ENCODE results near the gene GREM1. TPM values are rescaled to one million over a fixed set of nuclear protein-coding genes. Genes with fewer than 3 reads are reported as not detected.

Gene GREM1
- total RNA-seq, 2 donors from 2014 or later, result 0.62 to 2.7 TPM

DNA sequence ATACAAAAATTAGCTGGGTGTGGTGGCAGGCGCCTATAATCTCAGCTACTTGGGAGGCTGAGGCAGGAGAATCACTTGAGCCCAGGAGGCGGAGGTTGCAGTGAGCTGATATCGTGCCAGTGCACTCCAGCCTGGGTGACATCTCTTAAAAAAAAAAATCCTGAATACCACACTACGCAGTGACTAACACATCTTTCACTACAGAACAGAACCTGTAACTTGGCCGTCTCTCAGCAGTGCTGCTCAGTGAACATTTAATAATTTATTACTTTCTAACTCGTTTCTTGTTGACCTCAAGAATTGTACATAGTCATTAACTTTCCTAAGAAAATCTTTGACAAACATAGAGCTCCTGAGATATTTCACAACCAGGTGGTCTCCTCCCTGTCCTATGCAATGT lies 3.8 kb downstream of the GREM1 start:
- peaks cover 41% of the 10 kb centered on the region for H3K4me1 Mint-ChIP-seq
- peaks cover 5% of the 10 kb centered on the region for H3K9me3 Mint-ChIP-seq
- H3K27ac ChIP-seq (ENCODE audit: low read depth, low read length), result no peak overlapping the region
- H3K4me3 ChIP-seq (ENCODE audit: low read length), result no peak overlapping the region
- no peaks in the 10 kb centered on the region for H3K9me3 ChIP-seq (ENCODE audit: control insufficient read depth, low read length)
- no peak for DNase-seq
- no peaks in the 10 kb centered on the region for H3K36me3 Mint-ChIP-seq (ENCODE audit: low read depth)
- WGBS, 2 experiments (ENCODE audit: insufficient coverage in 1 of 2, insufficient read length in 1 of 2), result 93 to 94% methylated on average over 5 to 6 of the region's 6 CpGs
- no peak overlapping the region for H3K4me3 Mint-ChIP-seq
- TF ChIP-seq, protein P1, sequence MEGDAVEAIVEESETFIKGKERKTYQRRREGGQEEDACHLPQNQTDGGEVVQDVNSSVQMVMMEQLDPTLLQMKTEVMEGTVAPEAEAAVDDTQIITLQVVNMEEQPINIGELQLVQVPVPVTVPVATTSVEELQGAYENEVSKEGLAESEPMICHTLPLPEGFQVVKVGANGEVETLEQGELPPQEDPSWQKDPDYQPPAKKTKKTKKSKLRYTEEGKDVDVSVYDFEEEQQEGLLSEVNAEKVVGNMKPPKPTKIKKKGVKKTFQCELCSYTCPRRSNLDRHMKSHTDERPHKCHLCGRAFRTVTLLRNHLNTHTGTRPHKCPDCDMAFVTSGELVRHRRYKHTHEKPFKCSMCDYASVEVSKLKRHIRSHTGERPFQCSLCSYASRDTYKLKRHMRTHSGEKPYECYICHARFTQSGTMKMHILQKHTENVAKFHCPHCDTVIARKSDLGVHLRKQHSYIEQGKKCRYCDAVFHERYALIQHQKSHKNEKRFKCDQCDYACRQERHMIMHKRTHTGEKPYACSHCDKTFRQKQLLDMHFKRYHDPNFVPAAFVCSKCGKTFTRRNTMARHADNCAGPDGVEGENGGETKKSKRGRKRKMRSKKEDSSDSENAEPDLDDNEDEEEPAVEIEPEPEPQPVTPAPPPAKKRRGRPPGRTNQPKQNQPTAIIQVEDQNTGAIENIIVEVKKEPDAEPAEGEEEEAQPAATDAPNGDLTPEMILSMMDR (conservative IDR thresholded peaks at IDR 0.05), result no peak
- no peak overlapping the region for H3K9ac ChIP-seq (ENCODE audit: extremely low read depth, low read length, poor library complexity, severe bottlenecking)
- H3K36me3 ChIP-seq (ENCODE audit: control insufficient read depth, insufficient read depth, low read length), result no peaks in the 10 kb centered on the region
- no peak overlapping the region for H3K27ac Mint-ChIP-seq
- H3K27me3 ChIP-seq (ENCODE audit: control insufficient read depth, insufficient read depth, low read length, poor library complexity, severe bottlenecking), result peaks cover 49% of the 10 kb centered on the region
- peaks cover 70% of the 10 kb centered on the region for H3K27me3 Mint-ChIP-seq (ENCODE audit: insufficient read depth)
- H3K4me1 ChIP-seq (ENCODE audit: control insufficient read depth, insufficient read depth, low read length), result peaks cover 3% of the 10 kb centered on the region

DNA sequence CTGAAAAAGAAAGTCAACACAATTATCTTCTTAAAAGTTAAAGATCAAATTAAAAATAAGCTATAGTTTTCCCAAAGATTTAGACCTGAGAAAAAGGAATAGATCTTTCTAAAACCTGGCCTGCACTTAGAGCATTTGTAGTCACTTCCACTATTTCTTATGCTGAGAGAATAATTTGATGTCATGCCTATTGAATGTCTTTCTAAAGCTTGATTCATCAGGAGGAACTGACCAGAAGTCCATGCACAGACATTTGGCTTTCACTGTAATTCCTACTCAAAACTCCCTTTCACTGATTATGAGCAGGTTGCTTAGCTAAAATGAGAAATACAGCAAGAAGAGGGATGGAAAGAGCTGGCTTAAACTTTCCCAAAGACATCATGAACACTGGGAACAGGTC lies 4.3 kb downstream of the GREM1 start:
- no peak overlapping the region for H3K27ac ChIP-seq (ENCODE audit: low read depth, low read length)
- Mint-ChIP-seq H3K36me3 (ENCODE audit: low read depth) (no peaks in the 10 kb centered on the region), H3K4me3 (no peak overlapping the region), H3K9me3 (peaks cover 5% of the 10 kb centered on the region), H3K27me3 (ENCODE audit: insufficient read depth) (peaks cover 66% of the 10 kb centered on the region), H3K27ac (no peak overlapping the region), H3K4me1 (peaks cover 37% of the 10 kb centered on the region)
- H3K4me3 ChIP-seq (ENCODE audit: low read length), result no peak overlapping the region
- no peak for DNase-seq
- no peak overlapping the region for H3K9ac ChIP-seq (ENCODE audit: extremely low read depth, low read length, poor library complexity, severe bottlenecking)
- H3K36me3 ChIP-seq (ENCODE audit: control insufficient read depth, insufficient read depth, low read length), result no peaks in the 10 kb centered on the region
- TF ChIP-seq, protein P1 (conservative IDR thresholded peaks at IDR 0.05), result no peak
- peaks cover 3% of the 10 kb centered on the region for H3K4me1 ChIP-seq (ENCODE audit: control insufficient read depth, insufficient read depth, low read length)
- H3K27me3 ChIP-seq (ENCODE audit: control insufficient read depth, insufficient read depth, low read length, poor library complexity, severe bottlenecking), result peaks cover 44% of the 10 kb centered on the region
- H3K9me3 ChIP-seq (ENCODE audit: control insufficient read depth, low read length), result no peaks in the 10 kb centered on the region

DNA sequence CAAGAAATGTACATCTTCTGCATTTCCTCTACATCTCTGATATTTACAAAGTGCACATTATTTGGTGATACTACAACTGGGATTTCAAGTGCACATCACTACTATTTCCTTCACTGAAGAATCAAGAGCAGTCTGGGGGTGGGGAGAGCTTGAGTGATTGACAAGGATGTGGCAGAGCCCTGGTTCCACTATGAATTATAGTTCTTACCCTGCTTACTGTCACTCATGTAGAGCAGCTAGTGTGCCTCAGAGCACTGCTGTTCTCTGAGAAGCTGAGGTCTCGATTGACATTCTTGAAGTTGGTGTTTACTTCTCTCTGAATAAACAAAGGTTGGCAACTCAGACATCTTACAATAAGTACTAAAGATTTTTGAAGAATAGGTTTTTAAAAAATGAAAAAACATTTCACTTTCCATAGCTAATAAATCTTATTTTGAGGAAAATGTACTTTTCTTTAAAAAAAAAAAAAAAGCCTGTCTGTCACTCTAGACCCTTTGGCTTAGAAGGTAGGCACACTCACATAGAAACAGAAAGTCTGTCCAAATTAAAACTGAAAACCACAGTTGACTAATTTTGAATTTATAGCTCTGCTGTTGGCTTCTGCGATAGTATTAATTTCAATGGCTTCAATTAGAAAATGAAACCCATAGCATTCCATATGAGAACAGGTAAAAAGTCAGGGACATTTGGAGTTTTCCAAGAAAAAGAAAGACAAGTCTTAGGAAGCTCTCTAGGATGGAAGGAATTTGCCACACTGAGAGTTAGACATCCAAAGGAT lies 5.6 kb downstream of the GREM1 start:
- peaks cover 56% of the 10 kb centered on the region for H3K27me3 Mint-ChIP-seq (ENCODE audit: insufficient read depth)
- H3K9ac ChIP-seq (ENCODE audit: extremely low read depth, low read length, poor library complexity, severe bottlenecking), result no peak overlapping the region

More for the DNA sequence above, 5.6 kb downstream of the GREM1 start:
- no peaks in the 10 kb centered on the region for H3K9me3 ChIP-seq (ENCODE audit: control insufficient read depth, low read length)
- WGBS, 2 experiments (ENCODE audit: insufficient coverage in 1 of 2, insufficient read length in 1 of 2), result 96% methylated on average over 2 of the region's 2 CpGs; no CpG with 5 or more reads in 1 of the 2 experiments
- TF ChIP-seq, protein P1 (conservative IDR thresholded peaks at IDR 0.05), result no peak
- no peak overlapping the region for H3K4me3 Mint-ChIP-seq
- H3K36me3 ChIP-seq (ENCODE audit: control insufficient read depth, insufficient read depth, low read length), result no peaks in the 10 kb centered on the region
- H3K4me3 ChIP-seq (ENCODE audit: low read length), result no peak overlapping the region
- peaks cover 3% of the 10 kb centered on the region for H3K4me1 ChIP-seq (ENCODE audit: control insufficient read depth, insufficient read depth, low read length)
- H3K27me3 ChIP-seq (ENCODE audit: control insufficient read depth, insufficient read depth, low read length, poor library complexity, severe bottlenecking), result peaks cover 32% of the 10 kb centered on the region
- peaks cover 35% of the 10 kb centered on the region for H3K4me1 Mint-ChIP-seq
- H3K9me3 Mint-ChIP-seq, result peaks cover 9% of the 10 kb centered on the region
- H3K27ac Mint-ChIP-seq, result no peak overlapping the region
- DNase-seq, result no peak
- no peak overlapping the region for H3K27ac ChIP-seq (ENCODE audit: low read depth, low read length)
- no peaks in the 10 kb centered on the region for H3K36me3 Mint-ChIP-seq (ENCODE audit: low read depth)
